Measurements from ENCODE around the gene PIP4P1. TPM values are rescaled to one million over a fixed set of nuclear protein-coding genes. Genes with fewer than 3 reads are reported as not detected.

Gene PIP4P1
- total RNA-seq, 1 experiment from 2014 or later, result 32.4 TPM

- POLR2A ChIA-PET (ENCODE audit: low non-redundant PET), result interaction anchor here (0.6 to 1.2 kb wide), 2 partner anchors 9 to 66 kb away, joined by 3 read pairs; partner anchors contain the start of gene PNP
- no peaks in the 10 kb centered on the region for H3K27me3 ChIP-seq (replicated peaks; ENCODE audit: insufficient read depth, low read depth, low read length, poor library complexity)
- CTCF ChIA-PET, result no interaction called here
- peak overlapping the region; percentile 86 for H3K4me3 ChIP-seq (ENCODE audit: low read depth, low read length, poor library complexity, severe bottlenecking)
- H3K27ac ChIP-seq (ENCODE audit: low read depth, low read length, poor library complexity, severe bottlenecking), result peak overlapping the region; percentile 91
- no peak for DNase-seq (ENCODE audit: low spot score)
- intact Hi-C loops (cut with micrococcal nuclease; ENCODE audit: unreplicated experiment), result loop anchor here (5.0 kb wide), 1 partner anchor 222 kb away; the partner anchor contains the start of gene RNASE4
- no peaks in the 10 kb centered on the region for H3K9me3 ChIP-seq (ENCODE audit: low read depth, low read length, poor library complexity, severe bottlenecking)
- BruUV-seq (replicated peaks), result no TSS peak
- peaks cover 41% of the 10 kb centered on the region for H3K36me3 ChIP-seq (ENCODE audit: insufficient read depth, low read length, poor library complexity, severe bottlenecking)
- peaks cover 18% of the 10 kb centered on the region for H3K4me1 ChIP-seq (ENCODE audit: insufficient read depth, low read length, poor library complexity, severe bottlenecking)
- TF ChIP-seq CTCF (conservative IDR thresholded peaks at IDR 0.05; ENCODE audit: low read depth, low read length) (no peak), EZH2 (IDR thresholded peaks at IDR 0.05; ENCODE audit: borderline replicate concordance, low read depth, low read length, poor library complexity, severe bottlenecking) (no peak)
Observed at GRCh38 chr14:20460458-20461224, 593 bp downstream of the PIP4P1 start.

DNA sequence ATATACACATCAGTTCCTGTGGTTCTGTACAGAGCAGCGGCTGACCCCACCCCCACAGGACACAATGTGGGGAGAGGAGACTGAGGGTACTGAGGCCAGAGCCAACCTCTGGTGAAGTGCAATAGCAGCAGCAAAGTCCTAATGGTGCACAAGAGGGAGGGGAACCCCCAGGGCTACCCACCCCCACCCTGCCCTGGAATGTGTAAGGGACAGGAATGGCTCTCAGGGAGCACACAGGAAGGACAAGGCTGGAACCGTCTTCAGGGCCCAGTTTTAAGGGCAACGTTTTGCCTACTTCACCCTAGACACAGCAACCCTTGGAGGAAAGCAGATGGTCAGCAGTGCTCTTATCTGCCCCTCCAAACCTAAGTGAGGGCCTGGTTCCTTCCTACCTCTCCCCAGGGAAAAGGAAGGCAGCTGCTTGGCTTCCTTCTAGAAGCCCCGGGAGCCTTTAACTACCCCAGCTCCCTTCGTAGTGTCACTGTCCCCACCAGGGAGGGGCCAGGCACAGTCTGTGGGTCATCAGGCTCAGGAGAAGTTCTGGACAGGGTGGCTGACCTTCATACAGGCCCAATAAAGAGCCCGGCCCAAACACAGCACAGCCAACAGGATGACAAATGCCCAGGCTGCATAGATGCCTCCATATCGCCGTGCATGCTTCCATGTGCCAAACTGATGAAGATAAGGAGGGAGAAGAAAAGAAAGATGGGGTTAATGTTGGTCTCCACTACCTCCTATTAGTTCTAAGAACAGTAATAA lies 3.0 kb downstream of the PIP4P1 start:
- no peaks in the 10 kb centered on the region for H3K9me3 ChIP-seq (ENCODE audit: low read depth, low read length, poor library complexity, severe bottlenecking)
- no peaks in the 10 kb centered on the region for H3K27me3 ChIP-seq (replicated peaks; ENCODE audit: insufficient read depth, low read depth, low read length, poor library complexity)
- peaks cover 18% of the 10 kb centered on the region for H3K4me1 ChIP-seq (ENCODE audit: insufficient read depth, low read length, poor library complexity, severe bottlenecking)
- no peak for DNase-seq (ENCODE audit: low spot score)
- H3K36me3 ChIP-seq (ENCODE audit: insufficient read depth, low read length, poor library complexity, severe bottlenecking), result peaks cover 41% of the 10 kb centered on the region
- POLR2A ChIA-PET (ENCODE audit: low non-redundant PET), result no interaction called here
- H3K27ac ChIP-seq (ENCODE audit: low read depth, low read length, poor library complexity, severe bottlenecking), result no peak overlapping the region
- intact Hi-C loops (cut with micrococcal nuclease; ENCODE audit: unreplicated experiment), result loop anchor here (5.0 kb wide), 1 partner anchor 154 kb away; no protein-coding TSS in a partner anchor
- CTCF ChIA-PET, result no interaction called here
- no peak overlapping the region for H3K4me3 ChIP-seq (ENCODE audit: low read depth, low read length, poor library complexity, severe bottlenecking)
- BruUV-seq (replicated peaks), result no TSS peak
- TF ChIP-seq EZH2 (IDR thresholded peaks at IDR 0.05; ENCODE audit: borderline replicate concordance, low read depth, low read length, poor library complexity, severe bottlenecking), result no peak
- no peak for TF ChIP-seq CTCF (conservative IDR thresholded peaks at IDR 0.05; ENCODE audit: low read depth, low read length)

DNA sequence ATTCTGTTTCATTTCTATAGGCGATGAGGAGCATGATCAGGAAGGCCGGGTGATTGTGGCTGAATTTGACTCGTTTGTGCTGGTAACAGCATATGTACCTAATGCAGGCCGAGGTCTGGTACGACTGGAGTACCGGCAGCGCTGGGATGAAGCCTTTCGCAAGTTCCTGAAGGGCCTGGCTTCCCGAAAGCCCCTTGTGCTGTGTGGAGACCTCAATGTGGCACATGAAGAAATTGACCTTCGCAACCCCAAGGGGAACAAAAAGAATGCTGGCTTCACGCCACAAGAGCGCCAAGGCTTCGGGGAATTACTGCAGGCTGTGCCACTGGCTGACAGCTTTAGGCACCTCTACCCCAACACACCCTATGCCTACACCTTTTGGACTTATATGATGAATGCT lies 4.3 kb downstream of the PIP4P1 start:
- peaks cover 18% of the 10 kb centered on the region for H3K4me1 ChIP-seq (ENCODE audit: insufficient read depth, low read length, poor library complexity, severe bottlenecking)
- BruUV-seq (replicated peaks), result no TSS peak
- H3K27ac ChIP-seq (ENCODE audit: low read depth, low read length, poor library complexity, severe bottlenecking), result peak overlapping the region; percentile 96
- ChIA-PET POLR2A (ENCODE audit: low non-redundant PET) (no interaction called here), CTCF (no interaction called here)
- peaks cover 47% of the 10 kb centered on the region for H3K36me3 ChIP-seq (ENCODE audit: insufficient read depth, low read length, poor library complexity, severe bottlenecking)
- TF ChIP-seq EZH2 (IDR thresholded peaks at IDR 0.05; ENCODE audit: borderline replicate concordance, low read depth, low read length, poor library complexity, severe bottlenecking) (no peak), CTCF (conservative IDR thresholded peaks at IDR 0.05; ENCODE audit: low read depth, low read length) (no peak)
- H3K4me3 ChIP-seq (ENCODE audit: low read depth, low read length, poor library complexity, severe bottlenecking), result no peak overlapping the region
- DNase-seq (ENCODE audit: low spot score), result no peak
- no peaks in the 10 kb centered on the region for H3K9me3 ChIP-seq (ENCODE audit: low read depth, low read length, poor library complexity, severe bottlenecking)
- H3K27me3 ChIP-seq (replicated peaks; ENCODE audit: insufficient read depth, low read depth, low read length, poor library complexity), result no peaks in the 10 kb centered on the region
- intact Hi-C loops (cut with micrococcal nuclease; ENCODE audit: unreplicated experiment), result loop anchor here (5.0 kb wide), 1 partner anchor 155 kb away; no protein-coding TSS in a partner anchor

Measured in A673 (cell line).